Brain microvascular endothelial cell (primary cell): ENCODE measurements around the gene HEMGN.

Experiments used
- DNase-seq: peaks from one replicate; pipeline ENCODE4 v3.0.0-alpha.2; 2020
- H3K27ac ChIP-seq: fragments of 250-450 bp; sonication (Bioruptor Pico); 2 replicates; pipeline ENCODE4 v1.5.1; 2020; ENCODE audit warnings: mild to moderate bottlenecking, moderate library complexity
- H3K27me3 ChIP-seq: fragments of 250-450 bp; sonication (Bioruptor Pico); replicated peaks from 2 replicates; pipeline ENCODE4 v1.5.1; 2020; ENCODE audit warnings: mild to moderate bottlenecking
- H3K36me3 ChIP-seq: fragments of 250-450 bp; sonication (Bioruptor Pico); replicated peaks from 2 replicates; pipeline ENCODE4 v1.5.1; 2020; ENCODE audit warnings: mild to moderate bottlenecking
- H3K4me3 ChIP-seq: 2 replicates; pipeline ENCODE4 v1.5.1; 2011; ENCODE audit warnings: low read depth, mild to moderate bottlenecking, control low read depth, low read length, moderate library complexity
- in situ Hi-C: cut with HindIII; loops from 2 replicates; pipeline ENCODE4 v1.10.0; 2017; ENCODE audit warnings: low sequenced_read_pairs, low pct_ligation_motif_present
- TF ChIP-seq, protein P1 (sequence below): IDR thresholded peaks from 2 replicates; pipeline ENCODE4 v1.5.1; 2011; ENCODE audit warnings: low read depth, mild to moderate bottlenecking, moderate library complexity, low read length, control low read depth, inconsistent platforms; ENCODE audit errors: missing control alignments

Gene HEMGN

DNA sequence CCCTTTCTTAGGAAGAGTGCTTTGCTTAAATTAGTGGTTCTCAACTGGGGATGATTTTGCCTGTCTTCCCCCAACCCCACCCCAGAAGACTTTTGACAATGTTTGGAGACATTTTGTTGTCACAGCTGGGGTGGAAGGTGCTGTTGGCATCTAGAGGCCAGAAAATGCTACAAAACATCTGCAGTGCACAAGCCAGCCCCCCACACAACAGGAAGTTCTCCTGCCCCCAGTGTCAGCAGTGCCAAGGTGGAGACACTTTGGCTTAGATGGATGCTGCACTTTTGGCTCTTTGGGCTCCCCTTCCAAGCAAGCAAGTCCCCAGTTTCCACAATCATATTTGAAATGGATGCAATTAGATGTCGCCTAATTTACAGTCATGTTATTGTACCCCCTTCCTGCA, 2.7 kb downstream of the HEMGN start:
- H3K27ac ChIP-seq, result no peak overlapping the region

DNA sequence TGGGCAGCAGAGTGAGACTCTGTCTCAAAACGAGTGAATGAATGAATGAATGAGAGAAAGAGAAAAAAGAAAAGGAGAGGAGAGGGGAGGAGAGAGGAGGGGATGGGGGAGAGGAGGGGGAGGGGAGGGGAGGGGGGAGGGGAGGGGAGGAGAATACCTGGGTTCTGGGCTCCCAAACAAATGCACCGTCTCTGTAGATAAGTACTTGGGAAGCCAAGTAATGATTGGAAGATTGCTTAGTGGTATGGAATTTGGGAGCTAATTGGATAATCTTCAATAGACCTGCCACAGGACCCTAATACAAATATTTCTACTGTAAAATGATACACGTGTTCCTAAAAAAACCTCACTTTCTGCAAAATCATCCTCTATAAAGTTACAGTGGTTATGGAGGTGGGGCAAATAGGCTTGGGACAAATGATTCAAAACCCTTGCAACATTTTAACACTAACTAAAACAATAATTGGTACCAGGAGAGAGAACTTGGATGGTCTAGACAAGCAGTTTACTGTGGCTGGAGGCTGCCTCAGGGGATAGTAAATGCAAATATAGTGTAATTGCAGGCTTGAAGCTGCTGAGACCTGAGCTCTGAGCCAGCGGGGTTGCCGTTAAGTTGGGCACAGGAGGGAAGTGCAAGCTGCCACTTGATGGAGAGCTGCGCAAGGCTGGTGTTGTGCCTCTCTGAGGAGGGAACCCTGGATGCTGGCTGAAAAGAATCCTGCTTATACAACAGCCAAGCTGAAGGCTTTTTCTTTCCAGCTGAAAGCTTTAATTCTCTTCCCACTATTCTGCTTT, 3.5 kb downstream of the HEMGN start:
- peaks cover 27% of the 10 kb centered on the region for H3K27me3 ChIP-seq
- in situ Hi-C loops, result no loop called here
- no peak overlapping the region for H3K27ac ChIP-seq
- no peaks in the 10 kb centered on the region for H3K36me3 ChIP-seq
- DNase-seq, result no peak
- H3K4me3 ChIP-seq, result no peak overlapping the region
- TF ChIP-seq, protein P1, sequence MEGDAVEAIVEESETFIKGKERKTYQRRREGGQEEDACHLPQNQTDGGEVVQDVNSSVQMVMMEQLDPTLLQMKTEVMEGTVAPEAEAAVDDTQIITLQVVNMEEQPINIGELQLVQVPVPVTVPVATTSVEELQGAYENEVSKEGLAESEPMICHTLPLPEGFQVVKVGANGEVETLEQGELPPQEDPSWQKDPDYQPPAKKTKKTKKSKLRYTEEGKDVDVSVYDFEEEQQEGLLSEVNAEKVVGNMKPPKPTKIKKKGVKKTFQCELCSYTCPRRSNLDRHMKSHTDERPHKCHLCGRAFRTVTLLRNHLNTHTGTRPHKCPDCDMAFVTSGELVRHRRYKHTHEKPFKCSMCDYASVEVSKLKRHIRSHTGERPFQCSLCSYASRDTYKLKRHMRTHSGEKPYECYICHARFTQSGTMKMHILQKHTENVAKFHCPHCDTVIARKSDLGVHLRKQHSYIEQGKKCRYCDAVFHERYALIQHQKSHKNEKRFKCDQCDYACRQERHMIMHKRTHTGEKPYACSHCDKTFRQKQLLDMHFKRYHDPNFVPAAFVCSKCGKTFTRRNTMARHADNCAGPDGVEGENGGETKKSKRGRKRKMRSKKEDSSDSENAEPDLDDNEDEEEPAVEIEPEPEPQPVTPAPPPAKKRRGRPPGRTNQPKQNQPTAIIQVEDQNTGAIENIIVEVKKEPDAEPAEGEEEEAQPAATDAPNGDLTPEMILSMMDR, result no peak

More for the DNA sequence above, 2.7 kb downstream of the HEMGN start:
- Histone ChIP-seq H3K27me3 (peaks cover 21% of the 10 kb centered on the region), H3K4me3 (no peak overlapping the region), H3K36me3 (no peaks in the 10 kb centered on the region)
- in situ Hi-C loops, result no loop called here
- no peak for DNase-seq
- TF ChIP-seq, protein P1, result no peak

DNA sequence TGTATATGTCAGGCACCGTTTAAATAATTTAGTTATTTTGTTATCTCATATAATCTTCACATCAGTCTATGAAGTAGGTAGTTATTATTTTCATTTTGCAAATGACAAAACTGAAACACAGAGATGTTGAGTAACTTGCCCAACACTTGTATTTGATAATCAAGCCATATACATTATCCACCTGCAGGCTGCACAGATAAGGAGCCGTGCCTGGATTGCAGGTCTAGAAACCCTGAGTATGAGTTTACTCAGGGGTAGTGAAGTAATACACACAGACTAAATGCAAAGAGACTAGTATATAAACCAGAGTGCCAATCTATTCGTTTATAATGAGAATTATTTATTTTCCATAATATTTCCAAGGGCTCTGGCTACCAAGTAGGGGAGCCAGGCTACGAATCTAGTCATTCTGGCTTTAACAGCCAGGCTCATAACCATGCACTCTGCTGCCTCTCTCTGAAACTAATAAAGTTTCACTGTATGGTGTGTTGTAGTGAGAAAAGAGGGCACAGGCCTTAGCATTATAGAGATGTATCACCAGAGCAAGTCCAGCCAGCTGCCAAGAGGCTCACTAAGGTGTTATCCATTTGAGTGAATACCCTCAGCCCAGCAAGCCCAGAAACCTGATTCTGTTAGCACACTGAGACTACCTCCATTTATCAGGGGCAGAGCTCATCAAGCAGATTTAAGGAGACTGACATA, 4.5 kb downstream of the HEMGN start:
- no peaks in the 10 kb centered on the region for H3K36me3 ChIP-seq
- H3K27me3 ChIP-seq, result peaks cover 37% of the 10 kb centered on the region
- H3K4me3 ChIP-seq, result no peak overlapping the region
- TF ChIP-seq, protein P1, result no peak
- DNase-seq, result no peak
- in situ Hi-C loops, result no loop called here
- no peak overlapping the region for H3K27ac ChIP-seq

DNA sequence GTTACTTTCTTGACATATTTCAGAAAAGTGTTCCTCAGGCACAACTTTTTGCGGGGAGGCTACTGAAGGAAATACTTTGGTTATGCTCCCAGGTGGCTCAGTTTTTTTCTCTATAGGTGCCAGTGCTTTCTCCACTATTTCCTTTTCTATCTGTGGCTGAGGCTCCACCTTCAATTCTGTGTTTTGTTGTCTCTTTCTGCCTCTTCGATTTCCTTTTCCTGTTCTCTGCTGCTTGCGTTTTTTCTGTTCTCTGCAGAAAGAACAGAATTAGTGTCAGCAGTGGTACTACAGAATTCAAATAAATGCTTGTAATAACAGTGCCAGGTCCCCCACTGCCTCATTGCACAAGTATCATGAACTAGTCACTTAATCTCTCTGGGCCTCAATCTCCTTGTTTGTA, 7.0 kb downstream of the HEMGN start:
- Histone ChIP-seq H3K27ac (no peak overlapping the region), H3K27me3 (peaks cover 36% of the 10 kb centered on the region), H3K36me3 (no peaks in the 10 kb centered on the region), H3K4me3 (no peak overlapping the region)
- in situ Hi-C loops, result no loop called here
- TF ChIP-seq, protein P1, result no peak
- no peak for DNase-seq

DNA sequence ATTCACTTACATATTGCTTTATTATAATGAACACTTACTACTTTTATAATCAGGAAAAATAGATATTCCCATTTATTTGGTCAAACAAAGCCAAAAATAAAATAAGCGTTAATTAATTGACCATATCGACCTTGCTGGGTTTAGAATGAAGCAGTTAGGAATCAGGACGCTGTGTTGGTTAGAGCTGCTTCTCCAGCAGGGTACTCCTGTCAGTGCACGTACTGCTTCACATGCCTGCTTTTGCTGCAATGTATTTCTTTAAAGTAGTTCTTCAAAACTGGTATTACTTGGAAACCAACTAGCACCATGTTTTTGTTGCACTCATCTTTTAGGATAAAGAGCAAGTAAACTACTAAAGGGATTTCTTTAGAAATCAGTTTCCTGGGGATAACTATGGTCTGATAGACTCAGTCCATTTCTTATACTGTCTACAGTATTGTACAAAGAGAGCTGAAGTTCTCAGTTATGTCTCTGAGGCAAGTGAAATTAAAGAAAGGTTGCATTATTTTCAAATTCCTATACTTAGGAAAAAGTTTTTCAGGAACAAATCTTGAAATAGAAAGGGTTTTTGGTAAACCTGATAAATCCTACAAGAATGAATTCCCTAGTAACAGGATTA, 8.9 kb downstream of the HEMGN start:
- in situ Hi-C loops, result no loop called here
- no peak overlapping the region for H3K27ac ChIP-seq
- DNase-seq, result no peak
- no peak overlapping the region for H3K4me3 ChIP-seq
- peaks cover 37% of the 10 kb centered on the region for H3K27me3 ChIP-seq
- TF ChIP-seq, protein P1, result no peak
- H3K36me3 ChIP-seq, result no peaks in the 10 kb centered on the region
